Endothelial cell (in vitro differentiated cells): ENCODE results near the gene DDX49. TPM values are rescaled to one million over a fixed set of nuclear protein-coding genes. Genes with fewer than 3 reads are reported as not detected.

ENCODE experiments used
- DNase-seq: peaks from one replicate; pipeline ENCODE4 v3.0.0; 2021; ENCODE audit warnings: low spot score
- H3K27ac Mint-ChIP-seq: one replicate; pipeline ENCODE4 v1.8.0; 2021; ENCODE audit warnings: mixed read lengths, inconsistent platforms; ENCODE audit not compliant: unreplicated experiment
- H3K27me3 Mint-ChIP-seq: one replicate; pipeline ENCODE4 v1.8.0; 2021; ENCODE audit warnings: mild to moderate bottlenecking, moderate library complexity, mixed read lengths, inconsistent platforms; ENCODE audit not compliant: unreplicated experiment
- H3K36me3 Mint-ChIP-seq: one replicate; pipeline ENCODE4 v1.8.0; 2021; ENCODE audit warnings: mild to moderate bottlenecking, low read depth, mixed read lengths, inconsistent platforms; ENCODE audit not compliant: unreplicated experiment
- H3K4me1 Mint-ChIP-seq: one replicate; pipeline ENCODE4 v1.8.0; 2021; ENCODE audit warnings: mild to moderate bottlenecking, mixed read lengths, inconsistent platforms; ENCODE audit not compliant: unreplicated experiment
- H3K4me3 Mint-ChIP-seq: one replicate; pipeline ENCODE4 v1.8.0; 2021; ENCODE audit warnings: mild to moderate bottlenecking, mixed read lengths, inconsistent platforms; ENCODE audit not compliant: unreplicated experiment
- H3K9me3 Mint-ChIP-seq: one replicate; pipeline ENCODE4 v1.8.0; 2021; ENCODE audit warnings: mixed read lengths, inconsistent platforms; ENCODE audit not compliant: unreplicated experiment
- total RNA-seq: library from RNA; stranded (reverse); fragmentation: NEBNext Ultra II Directional; extraction: Animal tissue kit (Norgen Biotek cat#: 25700); gene quantifications from one replicate; pipeline ENCODE4 v1.2.1, GENCODE V29; 2021; ENCODE audit not compliant: unreplicated experiment
- TF ChIP-seq, protein P1 (sequence below): fragments of 200-600 bp; sonication (generic); IDR thresholded peaks from one replicate; pipeline ENCODE4 v1.5.0; 2021; ENCODE audit warnings: antibody characterized with exemption; ENCODE audit not compliant: unreplicated experiment

DDX49 gene
- total RNA-seq, 1 donor from 2014 or later, result 33.7 TPM

DNA sequence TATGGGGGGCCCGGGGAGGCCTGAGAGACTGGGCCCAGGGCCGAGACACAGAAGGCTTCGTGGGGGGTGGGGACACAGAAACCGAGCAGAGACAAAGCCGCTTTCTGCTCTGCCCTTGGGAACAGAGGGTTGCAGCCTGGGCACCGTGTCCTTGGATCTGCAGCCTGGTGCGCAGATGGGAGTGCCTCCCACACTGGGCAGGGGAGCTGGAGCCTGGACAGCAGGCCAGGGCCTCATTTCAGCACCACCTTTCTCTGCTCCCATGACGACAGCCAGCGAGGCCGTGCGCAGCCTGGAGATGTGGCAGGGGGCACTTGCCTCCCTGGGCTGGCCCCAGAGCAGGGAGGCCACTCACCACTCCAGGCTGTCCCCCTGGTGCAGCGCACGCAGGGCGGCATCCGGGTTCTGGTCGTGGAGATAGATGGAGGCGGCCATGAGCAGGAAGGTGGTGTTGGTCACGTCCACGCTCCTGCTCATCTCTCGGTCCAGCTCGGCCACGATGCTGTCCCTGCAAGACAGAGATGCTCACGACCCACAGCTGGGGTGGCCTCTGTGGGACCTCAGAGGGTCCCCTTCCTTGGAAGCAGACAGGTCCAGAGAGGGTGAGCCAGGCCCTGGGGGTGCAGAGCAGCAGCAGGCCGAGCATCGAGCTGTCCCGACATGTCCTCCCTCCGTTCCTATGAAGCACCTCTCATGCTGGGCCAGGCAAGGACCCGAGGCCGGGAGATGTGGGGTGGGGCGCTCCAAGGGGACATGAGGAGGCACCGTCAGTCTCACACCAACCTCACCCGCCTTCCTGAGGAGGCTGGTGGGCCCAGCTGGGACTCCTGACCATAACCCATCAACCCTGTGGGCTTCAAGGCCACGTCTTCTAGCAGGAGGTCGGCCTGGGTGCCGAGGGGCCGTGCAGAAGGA lies 12.7 kb upstream of the DDX49 start:
- Mint-ChIP-seq H3K27ac (no peak overlapping the region), H3K4me1 (no peaks in the 10 kb centered on the region), H3K4me3 (no peak overlapping the region), H3K36me3 (peaks cover 17% of the 10 kb centered on the region), H3K27me3 (no peaks in the 10 kb centered on the region), H3K9me3 (no peaks in the 10 kb centered on the region)
- TF ChIP-seq, protein P1, sequence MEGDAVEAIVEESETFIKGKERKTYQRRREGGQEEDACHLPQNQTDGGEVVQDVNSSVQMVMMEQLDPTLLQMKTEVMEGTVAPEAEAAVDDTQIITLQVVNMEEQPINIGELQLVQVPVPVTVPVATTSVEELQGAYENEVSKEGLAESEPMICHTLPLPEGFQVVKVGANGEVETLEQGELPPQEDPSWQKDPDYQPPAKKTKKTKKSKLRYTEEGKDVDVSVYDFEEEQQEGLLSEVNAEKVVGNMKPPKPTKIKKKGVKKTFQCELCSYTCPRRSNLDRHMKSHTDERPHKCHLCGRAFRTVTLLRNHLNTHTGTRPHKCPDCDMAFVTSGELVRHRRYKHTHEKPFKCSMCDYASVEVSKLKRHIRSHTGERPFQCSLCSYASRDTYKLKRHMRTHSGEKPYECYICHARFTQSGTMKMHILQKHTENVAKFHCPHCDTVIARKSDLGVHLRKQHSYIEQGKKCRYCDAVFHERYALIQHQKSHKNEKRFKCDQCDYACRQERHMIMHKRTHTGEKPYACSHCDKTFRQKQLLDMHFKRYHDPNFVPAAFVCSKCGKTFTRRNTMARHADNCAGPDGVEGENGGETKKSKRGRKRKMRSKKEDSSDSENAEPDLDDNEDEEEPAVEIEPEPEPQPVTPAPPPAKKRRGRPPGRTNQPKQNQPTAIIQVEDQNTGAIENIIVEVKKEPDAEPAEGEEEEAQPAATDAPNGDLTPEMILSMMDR, result no peak
- DNase-seq, result no peak

DNA sequence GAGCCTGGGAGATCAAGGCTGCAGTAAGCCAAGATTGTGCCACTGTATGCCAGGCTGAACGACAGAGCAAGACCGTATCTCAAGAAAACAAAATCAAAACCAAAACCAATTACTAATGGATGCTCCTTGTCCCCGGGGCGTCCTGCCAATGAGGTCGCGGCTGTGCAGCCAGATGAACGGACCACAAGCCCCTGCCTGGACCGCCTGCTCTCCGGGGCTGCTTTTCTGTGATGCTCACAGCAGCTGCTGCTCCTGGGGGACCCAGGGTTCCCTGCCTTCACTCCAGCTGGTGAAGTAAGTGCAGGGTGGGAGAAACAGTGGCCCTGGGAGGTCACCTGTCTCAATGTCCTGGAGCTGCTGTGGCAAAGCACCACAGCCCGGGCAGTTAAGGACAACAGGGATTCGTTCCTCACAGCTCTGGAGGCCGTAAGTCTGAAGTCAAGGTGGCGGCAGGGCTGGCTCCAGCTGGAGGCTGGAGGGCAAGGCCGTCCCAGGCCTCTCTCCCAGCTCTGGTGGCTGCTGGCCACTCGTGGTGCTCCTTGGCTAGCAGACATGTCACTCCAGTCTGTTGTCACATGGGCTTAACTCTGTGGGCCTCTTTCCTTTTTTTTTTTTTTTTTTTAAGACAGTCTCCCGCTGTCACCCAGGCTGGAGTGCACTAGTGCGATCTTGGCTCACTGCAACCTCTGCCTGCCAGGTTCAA lies 10.4 kb upstream of the DDX49 start:
- no peak for DNase-seq
- Mint-ChIP-seq H3K4me3 (no peak overlapping the region), H3K27ac (no peak overlapping the region), H3K27me3 (no peaks in the 10 kb centered on the region), H3K36me3 (peaks cover 13% of the 10 kb centered on the region), H3K9me3 (no peaks in the 10 kb centered on the region), H3K4me1 (no peaks in the 10 kb centered on the region)
- TF ChIP-seq, protein P1, result no peak

DNA sequence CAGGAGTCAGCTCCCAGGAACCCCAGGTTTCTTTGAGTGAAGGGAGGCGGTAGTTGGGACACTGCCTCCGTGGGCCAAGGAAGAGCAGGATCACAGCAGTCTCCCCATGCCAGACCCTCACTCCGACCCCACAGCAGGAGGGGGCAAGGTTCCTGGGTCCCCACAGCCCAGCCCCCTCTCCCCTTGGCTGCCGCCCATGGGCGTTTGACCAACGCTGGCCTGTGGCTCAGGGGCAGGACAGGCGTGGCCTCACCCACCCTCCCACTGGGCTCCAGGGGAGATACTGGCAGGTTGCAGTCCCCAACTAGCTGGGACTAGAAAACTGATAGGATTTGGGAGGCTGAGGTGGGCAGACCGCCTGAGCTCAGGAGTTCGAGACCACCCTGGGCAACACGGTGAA lies 9.5 kb upstream of the DDX49 start:
- Mint-ChIP-seq H3K27ac (peak overlapping the region; percentile 18), H3K4me1 (no peaks in the 10 kb centered on the region), H3K27me3 (peaks cover 2% of the 10 kb centered on the region), H3K4me3 (peak overlapping the region; percentile 51), H3K9me3 (no peaks in the 10 kb centered on the region), H3K36me3 (peaks cover 12% of the 10 kb centered on the region)
- no peak for DNase-seq
- TF ChIP-seq, protein P1, result no peak

DNA sequence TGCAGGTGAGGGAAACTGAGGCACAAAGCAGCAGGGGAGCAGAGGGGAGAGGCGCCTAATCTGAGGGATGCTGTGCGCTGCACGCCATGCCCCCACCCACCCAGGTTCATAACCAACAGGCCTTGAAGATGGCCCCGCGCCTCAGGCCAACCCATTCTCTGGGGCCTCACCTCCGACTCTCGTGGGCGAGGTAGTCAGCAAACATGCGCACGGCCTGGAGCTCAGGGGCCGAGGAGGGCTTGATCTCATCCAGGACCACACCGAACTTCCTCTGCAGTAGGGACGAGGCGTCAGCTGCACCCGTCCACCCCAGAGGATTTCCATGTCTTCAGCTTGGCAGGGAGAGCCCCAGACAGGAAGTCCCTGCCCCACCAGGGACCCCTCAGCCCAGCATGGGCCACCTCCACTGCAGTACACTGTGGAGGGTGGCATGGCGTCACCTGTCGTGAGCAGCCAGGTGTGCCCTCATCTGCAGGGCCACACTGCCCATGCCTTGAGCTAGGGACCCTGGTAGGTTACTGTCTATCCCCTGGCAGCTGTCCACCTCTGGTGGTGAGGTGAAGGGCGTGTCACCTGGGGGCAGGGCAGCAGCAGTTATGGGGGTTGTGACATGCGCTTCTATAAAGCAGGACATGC lies 8.6 kb upstream of the DDX49 start:
- Mint-ChIP-seq H3K27ac (no peak overlapping the region), H3K4me3 (no peak overlapping the region), H3K27me3 (peaks cover 2% of the 10 kb centered on the region), H3K36me3 (peaks cover 6% of the 10 kb centered on the region), H3K4me1 (no peaks in the 10 kb centered on the region), H3K9me3 (no peaks in the 10 kb centered on the region)
- DNase-seq, result no peak
- TF ChIP-seq, protein P1, result no peak
